PC-9 (cell line): ENCODE results near the gene PIK3C2G. TPM values are rescaled to one million over a fixed set of nuclear protein-coding genes. Genes with fewer than 3 reads are reported as not detected.
"Not testable (repeated sequence)": the region's sequence is repeated elsewhere in the genome, so short reads cannot be mapped to it uniquely, and the experiment has no call there.

ENCODE experiments used
- BruUV-seq: library from RNA; stranded (reverse); fragments of 400-500 nt; replicated peaks from 2 replicates; lab custom pipeline; 2021; lab: Mats Ljungman, UMichigan
- CTCF ChIA-PET: fragments of 300-600 bp; sonication (Branson Sonifier 250); formaldehyde crosslinking; loops from one replicate; lab custom pipeline; 2022; ENCODE audit warnings: antibody characterized with exemption; lab: Charles Lee
- POLR2A ChIA-PET: fragments of 300-600 bp; sonication (Branson Sonifier 250); formaldehyde crosslinking; loops from one replicate; lab custom pipeline; 2022; ENCODE audit warnings: antibody characterized with exemption; ENCODE audit not compliant: unreplicated experiment; lab: Charles Lee
- DNase-seq, 2 experiments: peaks; one replicate each; pipeline versions ENCODE4 v3.0.0 to v3.0.0-alpha.2; 2015 to 2022; ENCODE audit warnings: mixed read lengths in 1 of 2
- H2AFZ ChIP-seq: fragments of 200-600 bp; sonication (generic); 2 replicates; pipeline ENCODE4 v1.8.1; 2017; ENCODE audit warnings: antibody characterized with exemption
- H3F3A ChIP-seq: fragments of 200-600 bp; sonication (generic); 2 replicates; pipeline ENCODE4 v1.8.1; 2017; ENCODE audit warnings: antibody characterized with exemption, mild to moderate bottlenecking, low read depth; ENCODE audit not compliant: insufficient read depth
- H3K27ac ChIP-seq: fragments of 200-600 bp; sonication (generic); 2 replicates; pipeline ENCODE4 v1.6.1; 2016; ENCODE audit warnings: mixed run types
- H3K27me3 ChIP-seq: fragments of 200-600 bp; sonication (generic); 2 replicates; pipeline ENCODE4 v1.6.1; 2016; ENCODE audit warnings: low read depth, mixed run types; ENCODE audit not compliant: insufficient read depth
- H3K36me3 ChIP-seq: fragments of 200-600 bp; sonication (generic); 2 replicates; pipeline ENCODE4 v1.6.1; 2016; ENCODE audit warnings: low read depth, mixed run types
- H3K4me1 ChIP-seq: fragments of 200-600 bp; sonication (generic); replicated peaks from 2 replicates; pipeline ENCODE4 v1.6.1; 2016; ENCODE audit warnings: mixed run types; ENCODE audit not compliant: insufficient read depth
- H3K4me2 ChIP-seq: fragments of 200-600 bp; sonication (generic); 2 replicates; pipeline ENCODE4 v1.6.1; 2017; ENCODE audit warnings: mixed run types
- H3K4me3 ChIP-seq: fragments of 200-600 bp; sonication (generic); 2 replicates; pipeline ENCODE4 v1.6.1; 2016; ENCODE audit warnings: mixed run types
- H3K79me2 ChIP-seq: fragments of 200-600 bp; sonication (generic); 2 replicates; pipeline ENCODE4 v1.6.1; 2017; ENCODE audit warnings: low read depth, mixed run types
- H3K9me2 ChIP-seq: fragments of 200-600 bp; sonication (generic); 2 replicates; pipeline ENCODE4 v1.8.1; 2017; ENCODE audit warnings: mild to moderate bottlenecking; ENCODE audit not compliant: insufficient read depth
- H3K9me3 ChIP-seq: fragments of 200-600 bp; sonication (generic); 2 replicates; pipeline ENCODE4 v1.8.1; 2016; ENCODE audit warnings: low read depth; ENCODE audit not compliant: insufficient read depth
- H4K20me1 ChIP-seq: fragments of 200-600 bp; sonication (generic); 2 replicates; pipeline ENCODE4 v1.8.1; 2017; ENCODE audit not compliant: insufficient read depth
- EZH2 ChIP-seq: fragments of 200-600 bp; sonication (generic); IDR thresholded peaks from 2 replicates; pipeline ENCODE4 v1.8.0; 2017; ENCODE audit warnings: antibody characterized with exemption, low read depth
- intact Hi-C: fragments of 100-400 bp; cut with micrococcal nuclease; formaldehyde crosslinking; loops from one replicate; pipeline ENCODE4 v1.10.0; 2022; ENCODE audit not compliant: unreplicated experiment
- total RNA-seq: library from RNA; stranded (reverse); gene quantifications from 2 replicates; pipeline ENCODE4 v1.2.3, GENCODE V29; 2021
- TF ChIP-seq, protein P1 (sequence below): fragments of 200-600 bp; sonication (generic); conservative IDR thresholded peaks from 2 replicates; pipeline ENCODE4 v1.6.1; 2017; ENCODE audit warnings: mixed run types, antibody characterized with exemption, mild to moderate bottlenecking, moderate library complexity

PIK3C2G gene
- total RNA-seq, 1 experiment from 2014 or later: 1.4 TPM

DNA sequence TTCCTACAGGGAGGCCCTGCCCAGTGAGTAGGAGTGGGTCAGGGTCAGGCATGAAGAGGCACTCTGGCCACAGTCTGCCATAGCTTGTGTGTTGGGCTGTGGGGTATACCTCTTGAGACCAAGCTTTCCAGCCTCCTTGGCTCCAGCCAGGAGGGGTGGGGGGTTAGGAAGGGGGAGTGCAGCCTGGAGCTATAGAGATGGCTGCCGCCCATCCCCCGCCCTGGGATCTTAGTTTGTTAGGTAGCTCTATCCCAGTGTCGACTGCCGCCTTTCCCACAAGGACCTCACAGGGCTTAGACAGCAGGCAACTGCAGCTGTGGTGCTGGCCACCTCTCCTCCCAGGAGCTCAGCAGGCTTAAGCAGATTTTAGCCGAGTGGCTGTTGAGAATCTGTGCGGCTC, 260.1 kb downstream of the PIK3C2G start:
- H3K4me3 ChIP-seq: no peak overlapping the region
- ChIA-PET POLR2A (no interaction called here), CTCF (no interaction called here)
- H3F3A ChIP-seq: no peaks in the 10 kb centered on the region
- TF ChIP-seq, protein P1, sequence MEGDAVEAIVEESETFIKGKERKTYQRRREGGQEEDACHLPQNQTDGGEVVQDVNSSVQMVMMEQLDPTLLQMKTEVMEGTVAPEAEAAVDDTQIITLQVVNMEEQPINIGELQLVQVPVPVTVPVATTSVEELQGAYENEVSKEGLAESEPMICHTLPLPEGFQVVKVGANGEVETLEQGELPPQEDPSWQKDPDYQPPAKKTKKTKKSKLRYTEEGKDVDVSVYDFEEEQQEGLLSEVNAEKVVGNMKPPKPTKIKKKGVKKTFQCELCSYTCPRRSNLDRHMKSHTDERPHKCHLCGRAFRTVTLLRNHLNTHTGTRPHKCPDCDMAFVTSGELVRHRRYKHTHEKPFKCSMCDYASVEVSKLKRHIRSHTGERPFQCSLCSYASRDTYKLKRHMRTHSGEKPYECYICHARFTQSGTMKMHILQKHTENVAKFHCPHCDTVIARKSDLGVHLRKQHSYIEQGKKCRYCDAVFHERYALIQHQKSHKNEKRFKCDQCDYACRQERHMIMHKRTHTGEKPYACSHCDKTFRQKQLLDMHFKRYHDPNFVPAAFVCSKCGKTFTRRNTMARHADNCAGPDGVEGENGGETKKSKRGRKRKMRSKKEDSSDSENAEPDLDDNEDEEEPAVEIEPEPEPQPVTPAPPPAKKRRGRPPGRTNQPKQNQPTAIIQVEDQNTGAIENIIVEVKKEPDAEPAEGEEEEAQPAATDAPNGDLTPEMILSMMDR: no peak
- no peak for TF ChIP-seq EZH2
- H3K79me2 ChIP-seq: no peaks in the 10 kb centered on the region
- H3K9me2 ChIP-seq: no peaks in the 10 kb centered on the region
- no peaks in the 10 kb centered on the region for H3K27me3 ChIP-seq
- H3K4me1 ChIP-seq: no peaks in the 10 kb centered on the region
- DNase-seq: no peak
- H4K20me1 ChIP-seq: no peaks in the 10 kb centered on the region
- H3K36me3 ChIP-seq: no peaks in the 10 kb centered on the region
- no peak overlapping the region for H3K4me2 ChIP-seq
- intact Hi-C loops: no loop called here
- no peak overlapping the region for H2AFZ ChIP-seq
- no peak overlapping the region for H3K27ac ChIP-seq
- H3K9me3 ChIP-seq: peaks cover 4% of the 10 kb centered on the region; the same call in 1 of the 2 replicates
- BruUV-seq: no TSS peak

DNA sequence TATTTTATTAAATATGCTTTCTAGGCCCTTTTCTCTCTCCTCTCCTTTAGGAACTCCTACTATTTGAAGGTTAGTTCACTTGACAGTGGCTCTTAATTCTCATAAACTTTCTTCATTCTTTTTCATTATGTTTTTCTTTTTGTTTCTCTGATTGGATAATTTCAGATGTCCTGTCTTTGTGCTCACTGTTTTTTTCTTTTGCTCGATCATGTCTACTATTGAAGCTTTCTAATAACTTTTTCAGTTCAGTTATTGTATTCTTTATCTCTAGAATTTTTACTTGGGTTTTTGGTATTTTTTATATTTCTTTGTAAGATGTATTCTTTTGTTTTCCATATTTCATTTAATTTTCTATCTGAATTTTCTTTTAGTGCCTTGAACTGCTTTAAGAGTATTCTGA, 261.5 kb downstream of the PIK3C2G start:
- Histone ChIP-seq H3K9me2 (no peaks in the 10 kb centered on the region), H3F3A (no peaks in the 10 kb centered on the region), H3K27me3 (no peaks in the 10 kb centered on the region), H3K4me2 (no peak overlapping the region), H3K36me3 (no peaks in the 10 kb centered on the region), H3K9me3 (peaks cover 4% of the 10 kb centered on the region; the same call in 1 of the 2 replicates), H3K4me1 (no peaks in the 10 kb centered on the region), H2AFZ (no peak overlapping the region), H4K20me1 (no peaks in the 10 kb centered on the region), H3K79me2 (no peaks in the 10 kb centered on the region), H3K4me3 (no peak overlapping the region), H3K27ac (no peak overlapping the region)
- TF ChIP-seq, protein P1: no peak
- no peak for TF ChIP-seq EZH2
- ChIA-PET POLR2A (no interaction called here), CTCF (no interaction called here)
- intact Hi-C loops: no loop called here
- BruUV-seq: no TSS peak
- DNase-seq: no peak

- H3K9me2 ChIP-seq, POLR2A ChIA-PET, H3K4me3 ChIP-seq, H3K27me3 ChIP-seq, H3K36me3 ChIP-seq, H3K9me3 ChIP-seq, H4K20me1 ChIP-seq, H2AFZ ChIP-seq, BruUV-seq, H3K79me2 ChIP-seq, intact Hi-C loops, H3K4me2 ChIP-seq, H3K27ac ChIP-seq, CTCF ChIA-PET, H3F3A ChIP-seq, DNase-seq: not testable (repeated sequence)
- peaks cover 11% of the 10 kb centered on the region for H3K4me1 ChIP-seq
Measured at GRCh38 chr12:18542497-18542896, 281.2 kb downstream of the PIK3C2G start.

GRCh38 chr12:18546399-18546798, 285.1 kb downstream of the PIK3C2G start:
- Histone ChIP-seq H3F3A (no peaks in the 10 kb centered on the region), H3K4me2 (no peak overlapping the region), H3K4me1 (peaks cover 11% of the 10 kb centered on the region), H3K27me3 (no peaks in the 10 kb centered on the region), H3K9me3 (no peaks in the 10 kb centered on the region; the same call in 1 of the 2 replicates), H3K9me2 (no peaks in the 10 kb centered on the region), H3K27ac (no peak overlapping the region), H3K79me2 (no peaks in the 10 kb centered on the region), H4K20me1 (no peaks in the 10 kb centered on the region), H3K4me3 (no peak overlapping the region), H2AFZ (no peak overlapping the region), H3K36me3 (no peaks in the 10 kb centered on the region)
- TF ChIP-seq, protein P1: no peak
- TF ChIP-seq EZH2: no peak
- no TSS peak for BruUV-seq
- intact Hi-C loops: loop anchor here (5.0 kb wide), 1 partner anchor 294 kb away; no protein-coding TSS in a partner anchor
- DNase-seq: peak in 1 of 2 experiments; percentile 1
- POLR2A ChIA-PET: no interaction called here
- CTCF ChIA-PET: no interaction called here
